Epithelial cell of proximal tubule (primary cell): ENCODE results near the gene HAAO. TPM values are rescaled to one million over a fixed set of nuclear protein-coding genes. Genes with fewer than 3 reads are reported as not detected.

ENCODE experiments used
- DNase-seq: peaks from one replicate; pipeline ENCODE4 v3.0.0-alpha.2; 2011; ENCODE audit warnings: low read depth
- H3K4me3 ChIP-seq: 2 replicates; pipeline ENCODE4 v1.5.1; 2011; ENCODE audit warnings: low read depth, mild to moderate bottlenecking, low read length
- total RNA-seq: library from RNA; depleted of rRNA; stranded (reverse); fragments of >200 nt; gene quantifications from 2 replicates; pipeline ENCODE4 v1.2.3, GENCODE V29; 2015
- TF ChIP-seq, protein P1 (sequence below): conservative IDR thresholded peaks from 2 replicates; pipeline ENCODE4 v1.5.1; 2012; ENCODE audit warnings: low read depth, mild to moderate bottlenecking, low read length

The HAAO gene
- total RNA-seq, 1 donor from 2014 or later, result 6.1 TPM

DNA sequence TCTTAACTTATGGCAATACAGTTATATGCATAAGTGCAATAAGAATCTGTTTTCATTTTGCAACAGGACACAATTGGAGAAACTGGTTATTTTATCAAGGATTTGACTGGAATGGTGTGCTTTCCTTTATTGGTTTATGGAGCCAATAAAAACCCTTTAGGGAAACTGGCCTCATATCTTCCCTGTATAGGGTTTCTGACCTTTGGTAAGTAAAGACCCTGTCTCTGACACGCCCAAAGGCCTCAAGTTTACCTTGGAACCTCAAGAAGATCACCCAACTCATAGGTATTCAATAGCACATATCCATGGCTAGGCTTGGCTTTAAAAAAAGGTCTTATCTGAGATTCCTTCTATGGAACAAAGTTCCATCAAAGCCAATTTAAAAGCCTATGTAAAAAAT is 11.2 kb downstream of the HAAO start:
- no peak overlapping the region for H3K4me3 ChIP-seq
- TF ChIP-seq, protein P1, sequence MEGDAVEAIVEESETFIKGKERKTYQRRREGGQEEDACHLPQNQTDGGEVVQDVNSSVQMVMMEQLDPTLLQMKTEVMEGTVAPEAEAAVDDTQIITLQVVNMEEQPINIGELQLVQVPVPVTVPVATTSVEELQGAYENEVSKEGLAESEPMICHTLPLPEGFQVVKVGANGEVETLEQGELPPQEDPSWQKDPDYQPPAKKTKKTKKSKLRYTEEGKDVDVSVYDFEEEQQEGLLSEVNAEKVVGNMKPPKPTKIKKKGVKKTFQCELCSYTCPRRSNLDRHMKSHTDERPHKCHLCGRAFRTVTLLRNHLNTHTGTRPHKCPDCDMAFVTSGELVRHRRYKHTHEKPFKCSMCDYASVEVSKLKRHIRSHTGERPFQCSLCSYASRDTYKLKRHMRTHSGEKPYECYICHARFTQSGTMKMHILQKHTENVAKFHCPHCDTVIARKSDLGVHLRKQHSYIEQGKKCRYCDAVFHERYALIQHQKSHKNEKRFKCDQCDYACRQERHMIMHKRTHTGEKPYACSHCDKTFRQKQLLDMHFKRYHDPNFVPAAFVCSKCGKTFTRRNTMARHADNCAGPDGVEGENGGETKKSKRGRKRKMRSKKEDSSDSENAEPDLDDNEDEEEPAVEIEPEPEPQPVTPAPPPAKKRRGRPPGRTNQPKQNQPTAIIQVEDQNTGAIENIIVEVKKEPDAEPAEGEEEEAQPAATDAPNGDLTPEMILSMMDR, result no peak
- DNase-seq, result no peak

DNA sequence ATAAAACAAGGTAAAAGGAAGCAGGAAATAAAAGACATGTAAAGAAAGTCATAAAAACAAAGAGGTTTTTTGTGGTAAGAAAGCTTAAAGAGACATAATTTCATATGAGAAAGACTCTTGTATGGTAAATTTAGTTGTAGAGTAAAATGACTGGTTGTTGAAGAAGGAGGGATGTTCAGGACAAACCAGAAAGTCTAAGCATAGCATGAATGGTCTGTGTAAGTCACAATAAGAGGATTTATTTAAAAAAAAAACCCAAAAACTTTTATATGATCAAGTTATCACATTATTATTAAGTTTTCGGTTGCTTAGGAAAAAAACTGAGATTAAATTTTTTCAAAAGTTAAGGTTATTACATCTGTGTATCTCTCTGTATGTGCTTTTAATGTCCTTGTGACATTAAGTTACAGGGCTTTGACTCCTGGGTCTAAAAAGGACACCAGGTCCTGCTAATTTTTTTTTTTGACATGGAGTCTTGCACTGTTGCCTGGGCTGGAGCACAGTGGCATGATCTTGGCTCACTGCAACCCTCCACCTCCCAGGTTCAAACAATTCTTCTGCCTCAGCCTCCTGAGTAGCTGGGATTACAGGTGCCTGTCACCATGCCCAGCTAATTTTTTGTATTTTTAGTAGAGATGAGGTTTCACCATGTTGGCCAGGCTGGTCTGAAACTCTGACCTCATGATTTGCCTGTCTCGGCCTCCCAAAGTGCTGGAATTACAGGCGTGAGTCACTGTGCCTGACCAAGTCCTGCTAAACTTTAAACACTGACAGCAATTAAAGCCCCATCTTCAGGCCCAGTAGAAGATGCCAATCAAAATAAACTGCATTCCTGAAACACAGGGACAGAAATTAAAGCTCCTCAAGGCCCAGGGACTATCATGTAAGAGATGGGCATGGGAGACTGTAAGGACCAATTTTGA is 14.2 kb downstream of the HAAO start:
- no peak for DNase-seq
- H3K4me3 ChIP-seq, result no peak overlapping the region
- TF ChIP-seq, protein P1, result no peak

DNA sequence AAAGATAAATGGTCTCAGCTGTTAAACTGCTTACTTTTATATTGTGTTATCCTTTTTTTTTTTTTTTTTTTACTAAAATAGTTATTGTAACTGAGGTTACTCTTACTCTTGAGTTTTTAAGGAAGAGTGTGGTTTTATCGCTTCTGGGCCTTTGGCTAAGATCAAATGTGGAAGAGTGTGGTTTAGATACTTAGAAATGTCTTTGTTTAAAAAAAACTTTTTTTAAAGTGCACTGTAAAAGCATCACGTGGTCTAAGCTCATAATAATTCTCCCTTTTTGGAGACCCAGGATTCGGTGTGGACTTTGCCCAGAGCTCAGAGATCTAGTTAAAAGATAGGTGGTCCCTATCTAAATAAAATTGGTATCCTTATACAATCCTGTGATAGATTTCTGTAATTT is 16.6 kb downstream of the HAAO start:
- H3K4me3 ChIP-seq, result no peak overlapping the region
- no peak for DNase-seq
- TF ChIP-seq, protein P1, result no peak

- TF ChIP-seq, protein P1, result no peak
- no peak overlapping the region for H3K4me3 ChIP-seq
- no peak for DNase-seq
Measured at GRCh38 chr2:42775186-42775585, 17.2 kb downstream of the HAAO start.

DNA sequence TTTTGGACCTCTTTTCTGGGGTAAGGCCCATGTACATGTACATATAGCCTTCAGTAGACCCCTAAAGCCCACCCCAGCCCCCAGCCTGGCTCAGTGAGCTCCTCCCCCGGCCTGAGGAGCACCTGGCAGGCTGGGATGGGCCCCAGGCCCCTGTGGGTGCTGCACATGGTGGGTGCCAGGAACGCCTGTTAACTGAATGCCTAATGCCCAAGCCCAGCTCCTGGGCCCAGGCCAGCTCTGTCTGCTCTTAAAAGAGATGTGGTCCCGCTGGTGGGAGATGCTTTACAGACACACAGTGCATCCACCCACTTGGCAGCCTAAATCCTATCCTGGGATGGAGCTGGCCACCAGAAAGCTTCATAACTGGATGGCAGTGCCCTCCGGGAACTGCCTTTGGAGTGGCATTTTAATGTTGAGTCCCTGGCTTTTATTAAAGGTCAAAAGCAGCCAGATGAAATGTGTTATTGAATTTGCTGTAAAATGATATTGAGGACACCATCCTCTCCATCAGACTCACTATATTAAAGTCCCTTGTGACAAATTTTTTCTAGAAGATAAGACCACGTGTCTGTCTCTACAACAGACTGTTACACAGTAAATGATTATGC is 20.7 kb downstream of the HAAO start:
- H3K4me3 ChIP-seq, result no peak overlapping the region
- TF ChIP-seq, protein P1, result no peak
- no peak for DNase-seq

- no peak for DNase-seq
- no peak overlapping the region for H3K4me3 ChIP-seq
- TF ChIP-seq, protein P1, result peak; percentile 58
Measured at GRCh38 chr2:42770288-42771131, 21.9 kb downstream of the HAAO start.
